GM18508 (cell line): Measurements from ENCODE around the gene MBNL3.
"Not testable (repeated sequence)": the region's sequence is repeated elsewhere in the genome, so short reads cannot be mapped to it uniquely, and the experiment has no call there.

ENCODE experiments used
- ATAC-seq: cut with Tn5 transposase; IDR thresholded peaks from one replicate; pipeline ENCODE4 v1.9.1; 2021; ENCODE audit warnings: moderate number of reproducible peaks; ENCODE audit not compliant: insufficient read depth, unreplicated experiment

Gene MBNL3

GRCh38 chrX:132388371-132388770, 100.5 kb downstream of the MBNL3 start:
- ATAC-seq, result no peak

DNA sequence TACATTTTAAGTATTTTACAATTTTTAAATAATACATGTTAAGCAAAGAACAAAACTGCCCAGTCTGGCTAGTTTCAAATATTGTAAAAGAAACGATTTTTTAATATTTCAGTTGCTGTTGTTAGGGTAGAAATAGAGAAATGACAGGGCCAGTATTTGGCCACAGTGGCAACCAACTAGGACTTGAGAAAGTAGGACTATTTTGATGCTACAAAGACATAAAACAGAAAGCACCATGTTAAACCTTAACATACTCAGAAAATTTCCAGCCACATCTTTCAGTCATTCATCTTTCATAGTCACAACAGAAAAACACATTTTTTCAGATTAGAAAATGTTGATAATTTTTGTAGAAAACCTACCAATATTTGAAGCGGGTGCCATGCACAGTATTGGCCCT, 104.5 kb downstream of the MBNL3 start:
- no peak for ATAC-seq

- no peak for ATAC-seq
Measured at GRCh38 chrX:132382068-132382467, 106.8 kb downstream of the MBNL3 start.

- no peak for ATAC-seq
Measured at GRCh38 chrX:132378281-132378680, 110.6 kb downstream of the MBNL3 start.

GRCh38 chrX:132375941-132376340, 112.9 kb downstream of the MBNL3 start:
- ATAC-seq, result no peak

- ATAC-seq, result no peak
Measured at GRCh38 chrX:132373610-132374009, 115.2 kb downstream of the MBNL3 start.

DNA sequence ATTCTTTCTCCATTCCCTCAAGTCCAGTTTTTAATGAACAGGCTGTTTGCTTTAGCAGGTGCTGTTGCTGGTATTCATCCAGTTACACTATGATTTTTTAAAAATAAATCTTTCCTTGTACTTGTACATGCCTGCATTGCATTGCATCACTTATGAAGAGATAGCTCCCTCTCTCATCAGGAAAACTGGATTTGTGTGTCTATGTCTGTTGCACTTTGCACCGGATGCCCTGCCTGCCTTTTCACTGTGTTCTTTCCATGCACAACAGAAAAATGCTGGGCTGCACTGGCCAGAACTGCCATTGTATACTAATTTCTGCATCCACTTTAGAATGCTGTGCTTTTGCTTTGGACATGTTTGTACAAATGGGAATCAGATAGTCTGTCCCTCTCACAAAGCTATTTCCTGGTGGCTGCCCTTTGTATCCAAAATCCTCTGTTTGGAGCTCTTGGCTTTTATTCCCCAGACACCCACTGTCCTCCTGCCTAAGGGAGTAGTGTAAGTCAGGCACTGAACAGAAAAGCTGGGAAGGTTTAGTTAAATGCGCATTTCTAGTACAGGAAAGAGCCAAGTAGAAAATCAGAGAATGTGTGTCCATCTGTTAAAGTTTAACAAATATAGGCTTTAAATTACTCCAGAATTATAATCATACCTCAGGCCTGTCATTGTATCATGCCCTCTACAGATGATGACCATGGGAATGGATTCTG, 119.1 kb downstream of the MBNL3 start:
- no peak for ATAC-seq

- no peak for ATAC-seq
Measured at GRCh38 chrX:132367984-132368383, 120.9 kb downstream of the MBNL3 start.

DNA sequence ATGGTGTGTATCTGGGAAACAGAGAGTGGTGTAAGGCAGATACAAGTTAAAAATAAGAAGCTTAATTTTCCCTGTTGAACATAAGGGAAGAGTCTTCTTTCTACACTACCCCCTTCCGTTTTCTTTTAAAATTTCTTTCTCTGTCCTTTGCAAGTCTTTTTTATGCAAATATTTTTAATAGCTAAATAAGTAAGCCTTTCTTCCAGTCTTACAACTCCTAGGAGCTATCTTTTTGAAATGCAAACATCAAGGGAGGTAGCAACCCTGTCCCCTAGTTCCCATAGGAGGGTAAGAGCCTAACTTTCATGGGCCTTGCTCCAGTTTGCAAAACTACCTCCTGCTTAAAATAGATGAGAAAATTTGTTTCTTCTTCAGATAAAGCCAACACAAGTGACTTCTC, 121.5 kb downstream of the MBNL3 start:
- ATAC-seq, result no peak

GRCh38 chrX:132365490-132365889, 123.3 kb downstream of the MBNL3 start:
- no peak for ATAC-seq

DNA sequence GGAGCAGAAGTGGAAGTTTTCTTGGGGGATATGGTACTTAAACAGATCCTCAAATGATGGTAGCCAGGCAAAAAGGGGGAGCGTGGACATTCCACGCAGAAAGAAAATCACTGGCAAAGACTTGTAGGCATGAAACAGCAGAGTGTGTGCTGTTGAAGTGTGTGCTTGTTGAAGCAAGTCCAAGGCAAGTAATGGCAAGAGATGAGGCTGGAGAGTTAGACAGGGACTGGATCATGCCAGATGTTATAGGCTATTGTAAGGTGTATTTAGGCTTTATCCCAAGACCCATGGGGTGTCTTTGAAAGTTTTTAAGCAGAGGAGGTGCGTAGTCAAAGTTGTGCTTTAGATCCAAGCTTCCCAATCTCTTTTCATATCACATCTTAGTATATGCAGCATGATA, 124.5 kb downstream of the MBNL3 start:
- ATAC-seq, result no peak

DNA sequence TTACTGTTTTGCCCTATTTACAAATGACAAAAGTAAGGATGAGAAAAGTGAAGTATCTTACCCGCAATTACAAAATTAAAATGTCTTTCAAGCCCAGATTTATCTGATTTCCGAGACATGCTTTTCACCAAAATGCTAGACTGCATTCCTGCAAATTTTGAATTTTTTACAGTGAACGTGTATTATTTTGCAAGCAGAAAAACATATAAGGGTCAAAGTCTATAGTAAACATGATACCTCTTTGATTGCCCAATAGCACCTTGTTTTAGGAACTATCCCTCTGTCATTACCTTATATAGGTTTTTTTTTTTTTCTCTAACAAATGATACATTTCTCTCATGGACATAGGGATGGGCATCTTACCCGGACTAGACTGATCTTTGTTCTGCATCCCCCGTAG, 135.4 kb downstream of the MBNL3 start:
- ATAC-seq, result no peak

DNA sequence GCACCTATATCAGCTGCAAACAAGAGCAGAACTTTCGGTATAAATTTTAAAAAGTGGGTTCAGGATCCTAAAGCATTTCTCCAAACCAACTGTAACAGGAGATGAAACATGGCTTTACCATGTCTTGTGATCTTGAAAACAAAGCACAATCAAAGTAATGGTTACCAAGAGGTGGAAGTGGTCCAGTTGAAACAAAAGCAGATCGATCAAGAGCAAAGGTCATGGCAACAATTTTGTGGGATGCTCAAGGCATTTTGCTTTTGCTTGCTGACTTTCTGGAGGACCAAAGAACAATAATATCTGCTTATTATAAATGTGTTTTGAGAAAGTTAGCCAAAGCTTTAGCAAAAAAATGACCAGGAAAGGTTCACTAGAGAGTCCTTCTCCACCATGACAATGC, 152.7 kb downstream of the MBNL3 start:
- no peak for ATAC-seq

DNA sequence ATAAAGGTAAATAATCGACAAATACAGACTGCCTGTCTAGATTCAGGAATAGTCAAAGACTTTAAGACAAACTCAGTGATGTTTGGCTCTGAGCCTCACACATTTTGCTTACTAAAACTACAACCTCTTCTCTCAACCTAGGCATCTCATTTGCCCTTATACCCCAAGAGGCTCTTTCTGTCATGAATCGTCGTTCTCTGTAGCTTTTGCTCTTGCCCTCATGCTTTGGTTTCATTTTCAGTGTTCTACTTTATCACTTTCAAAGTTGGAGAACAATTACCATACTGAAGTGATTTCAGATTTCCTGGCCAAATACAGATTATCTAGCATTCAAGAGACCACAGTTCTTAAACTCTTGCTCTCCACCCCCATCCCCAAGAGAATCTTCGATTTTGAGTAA, 155.5 kb downstream of the MBNL3 start:
- ATAC-seq, result no peak

- ATAC-seq, result no peak
Measured at GRCh38 chrX:132331532-132331931, 157.3 kb downstream of the MBNL3 start.

DNA sequence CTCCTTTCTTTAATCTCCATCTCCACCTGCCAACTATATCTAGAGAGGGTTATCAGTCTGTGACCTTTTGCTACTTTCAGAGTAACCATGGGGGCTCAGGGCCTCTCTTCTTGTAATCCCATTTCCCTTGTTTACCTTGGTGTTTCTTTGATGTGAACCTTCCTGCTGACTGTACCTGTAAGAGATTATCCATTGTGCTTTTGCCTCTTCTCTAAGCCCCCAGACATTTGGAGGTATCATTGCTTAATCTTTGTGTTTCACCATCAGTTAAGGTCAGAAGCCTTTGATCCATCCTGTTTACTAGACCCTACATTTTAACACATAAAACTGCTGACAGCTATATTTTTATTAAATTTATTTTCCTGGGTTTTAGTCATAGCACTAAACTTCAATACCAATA, 157.8 kb downstream of the MBNL3 start:
- ATAC-seq, result no peak

DNA sequence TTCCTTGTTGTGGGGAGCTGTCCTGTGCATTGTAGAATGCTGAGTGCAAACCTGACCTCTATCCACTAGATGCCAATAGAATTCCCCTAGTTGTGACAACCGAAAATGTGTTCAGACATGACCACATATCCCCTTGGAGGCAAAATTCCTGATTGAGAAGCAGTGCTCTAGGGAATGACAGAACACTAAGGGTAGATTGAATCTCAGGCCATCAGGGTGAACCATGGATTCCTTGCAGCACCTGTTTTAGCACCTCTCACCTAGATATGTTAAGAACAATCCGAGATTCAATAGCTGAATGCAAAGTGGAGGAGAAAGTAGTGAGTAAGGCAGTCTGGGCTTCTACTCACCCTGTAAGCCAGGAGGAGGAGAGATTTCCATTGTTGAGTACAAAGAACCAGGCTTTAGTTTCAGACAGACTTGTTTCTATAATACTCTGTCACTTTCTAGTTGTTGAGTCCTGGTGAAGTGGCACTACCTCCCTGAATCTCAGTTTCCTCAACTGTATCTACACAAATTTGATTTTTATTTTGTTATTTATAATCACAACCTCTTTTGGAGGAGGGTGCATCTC, 158.6 kb downstream of the MBNL3 start:
- no peak for ATAC-seq

DNA sequence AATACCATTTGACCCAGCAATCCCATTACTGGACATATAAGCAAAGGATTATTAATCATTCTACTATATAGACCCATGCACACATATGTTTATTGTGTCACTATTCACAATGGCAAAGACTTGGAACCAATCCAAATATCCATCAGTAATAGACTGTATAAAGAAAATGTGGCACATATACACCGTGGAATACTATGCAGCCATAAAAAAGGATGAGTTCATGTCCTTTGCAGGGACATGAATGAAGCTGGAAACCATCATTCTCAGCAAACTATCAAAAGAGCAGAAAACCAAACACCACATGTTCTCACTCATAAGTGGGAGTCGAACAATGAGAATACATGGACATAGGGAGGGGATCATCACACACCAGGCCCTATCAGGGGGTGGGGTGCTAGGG, 161.9 kb downstream of the MBNL3 start:
- not testable (repeated sequence) for ATAC-seq
